Measurements from ENCODE around the gene TSPAN5. TPM values are rescaled to one million over a fixed set of nuclear protein-coding genes. Genes with fewer than 3 reads are reported as not detected.

The TSPAN5 gene
- total and polyA plus RNA-seq, 2 donors, result 10.9 to 27.5 TPM

GRCh38 chr4:98522062-98522461 is 136.3 kb downstream of the TSPAN5 start:
- 66% methylated on average over 5 of the region's 5 CpGs for WGBS

GRCh38 chr4:98521486-98521885 is 136.9 kb downstream of the TSPAN5 start:
- H3K4me1 ChIP-seq (ENCODE audit: insufficient read depth), result no peaks in the 10 kb centered on the region
- H3K27ac ChIP-seq (ENCODE audit: low read depth), result no peak overlapping the region
- DNase-seq (ENCODE audit: extremely low spot score), result no peak
- H3K36me3 ChIP-seq (ENCODE audit: insufficient read depth), result no peaks in the 10 kb centered on the region
- no peak overlapping the region for H3K4me3 ChIP-seq (ENCODE audit: low read depth, low read length)

More at GRCh38 chr4:98522062-98522461, 136.3 kb downstream of the TSPAN5 start:
- H3K27ac ChIP-seq (ENCODE audit: low read depth), result no peak overlapping the region
- no peaks in the 10 kb centered on the region for H3K36me3 ChIP-seq (ENCODE audit: insufficient read depth)
- no peaks in the 10 kb centered on the region for H3K4me1 ChIP-seq (ENCODE audit: insufficient read depth)
- no peak overlapping the region for H3K4me3 ChIP-seq (ENCODE audit: low read depth, low read length)
- no peak for DNase-seq (ENCODE audit: extremely low spot score)

- Histone ChIP-seq H3K36me3 (ENCODE audit: insufficient read depth) (no peaks in the 10 kb centered on the region), H3K4me1 (ENCODE audit: insufficient read depth) (no peaks in the 10 kb centered on the region), H3K27ac (ENCODE audit: low read depth) (no peak overlapping the region), H3K4me3 (ENCODE audit: low read depth, low read length) (no peak overlapping the region)
- WGBS, result 73% methylated on average over 7 of the region's 7 CpGs
- no peak for DNase-seq (ENCODE audit: extremely low spot score)
Observed at GRCh38 chr4:98519268-98519977, 139.0 kb downstream of the TSPAN5 start.

GRCh38 chr4:98518559-98519267 is 139.7 kb downstream of the TSPAN5 start:
- H3K4me1 ChIP-seq (ENCODE audit: insufficient read depth), result no peaks in the 10 kb centered on the region
- H3K4me3 ChIP-seq (ENCODE audit: low read depth, low read length), result no peak overlapping the region
- H3K36me3 ChIP-seq (ENCODE audit: insufficient read depth), result no peaks in the 10 kb centered on the region
- no peak for DNase-seq (ENCODE audit: extremely low spot score)
- H3K27ac ChIP-seq (ENCODE audit: low read depth), result no peak overlapping the region
- 75% methylated on average over 5 of the region's 5 CpGs for WGBS

GRCh38 chr4:98517218-98518021 is 141.0 kb downstream of the TSPAN5 start:
- Histone ChIP-seq H3K4me3 (ENCODE audit: low read depth, low read length) (no peak overlapping the region), H3K36me3 (ENCODE audit: insufficient read depth) (no peaks in the 10 kb centered on the region), H3K4me1 (ENCODE audit: insufficient read depth) (no peaks in the 10 kb centered on the region), H3K27ac (ENCODE audit: low read depth) (no peak overlapping the region)
- WGBS, result 24% methylated on average over 2 of the region's 2 CpGs
- DNase-seq (ENCODE audit: extremely low spot score), result peak; percentile 76

GRCh38 chr4:98516441-98517217 is 141.8 kb downstream of the TSPAN5 start:
- H3K36me3 ChIP-seq (ENCODE audit: insufficient read depth), result no peaks in the 10 kb centered on the region
- no peak for DNase-seq (ENCODE audit: extremely low spot score)
- no peaks in the 10 kb centered on the region for H3K4me1 ChIP-seq (ENCODE audit: insufficient read depth)
- no peak overlapping the region for H3K4me3 ChIP-seq (ENCODE audit: low read depth, low read length)
- 71% methylated on average over 5 of the region's 5 CpGs for WGBS
- H3K27ac ChIP-seq (ENCODE audit: low read depth), result no peak overlapping the region

- no peak overlapping the region for H3K27ac ChIP-seq (ENCODE audit: low read depth)
- no peaks in the 10 kb centered on the region for H3K36me3 ChIP-seq (ENCODE audit: insufficient read depth)
- H3K4me1 ChIP-seq (ENCODE audit: insufficient read depth), result no peaks in the 10 kb centered on the region
- no peak for DNase-seq (ENCODE audit: extremely low spot score)
- WGBS, result 78% methylated on average over 3 of the region's 3 CpGs
- H3K4me3 ChIP-seq (ENCODE audit: low read depth, low read length), result no peak overlapping the region
Observed at GRCh38 chr4:98516042-98516440, 142.4 kb downstream of the TSPAN5 start.

- no peak for DNase-seq (ENCODE audit: extremely low spot score)
- 53% methylated on average over 1 of the region's 1 CpG for WGBS
- Histone ChIP-seq H3K4me3 (ENCODE audit: low read depth, low read length) (no peak overlapping the region), H3K4me1 (ENCODE audit: insufficient read depth) (no peaks in the 10 kb centered on the region), H3K27ac (ENCODE audit: low read depth) (no peak overlapping the region), H3K36me3 (ENCODE audit: insufficient read depth) (no peaks in the 10 kb centered on the region)
Observed at GRCh38 chr4:98515470-98515809, 143.0 kb downstream of the TSPAN5 start.

GRCh38 chr4:98514741-98515469 is 143.5 kb downstream of the TSPAN5 start:
- Histone ChIP-seq H3K4me1 (ENCODE audit: insufficient read depth) (no peaks in the 10 kb centered on the region), H3K36me3 (ENCODE audit: insufficient read depth) (no peaks in the 10 kb centered on the region), H3K27ac (ENCODE audit: low read depth) (no peak overlapping the region), H3K4me3 (ENCODE audit: low read depth, low read length) (no peak overlapping the region)
- WGBS, result 78% methylated on average over 4 of the region's 4 CpGs
- DNase-seq (ENCODE audit: extremely low spot score), result no peak

- no peak overlapping the region for H3K27ac ChIP-seq (ENCODE audit: low read depth)
Observed at GRCh38 chr4:98512918-98513317, 145.5 kb downstream of the TSPAN5 start.

GRCh38 chr4:98510757-98511517 is 147.5 kb downstream of the TSPAN5 start:
- no peak overlapping the region for H3K4me3 ChIP-seq (ENCODE audit: low read depth, low read length)
- no peaks in the 10 kb centered on the region for H3K4me1 ChIP-seq (ENCODE audit: insufficient read depth)
- DNase-seq (ENCODE audit: extremely low spot score), result peak; percentile 79
- 75% methylated on average over 6 of the region's 6 CpGs for WGBS
- no peak overlapping the region for H3K27ac ChIP-seq (ENCODE audit: low read depth)
- no peaks in the 10 kb centered on the region for H3K36me3 ChIP-seq (ENCODE audit: insufficient read depth)

More at GRCh38 chr4:98512918-98513317, 145.5 kb downstream of the TSPAN5 start:
- H3K36me3 ChIP-seq (ENCODE audit: insufficient read depth), result no peaks in the 10 kb centered on the region
- H3K4me1 ChIP-seq (ENCODE audit: insufficient read depth), result no peaks in the 10 kb centered on the region
- no peak for DNase-seq (ENCODE audit: extremely low spot score)
- 92% methylated on average over 3 of the region's 3 CpGs for WGBS
- no peak overlapping the region for H3K4me3 ChIP-seq (ENCODE audit: low read depth, low read length)

GRCh38 chr4:98510340-98510739 is 148.1 kb downstream of the TSPAN5 start:
- H3K4me1 ChIP-seq (ENCODE audit: insufficient read depth), result no peaks in the 10 kb centered on the region
- WGBS, result 63% methylated on average over 2 of the region's 2 CpGs
- DNase-seq (ENCODE audit: extremely low spot score), result no peak
- no peak overlapping the region for H3K27ac ChIP-seq (ENCODE audit: low read depth)
- no peak overlapping the region for H3K4me3 ChIP-seq (ENCODE audit: low read depth, low read length)
- no peaks in the 10 kb centered on the region for H3K36me3 ChIP-seq (ENCODE audit: insufficient read depth)
